Fibroblast of the conjunctiva (primary cell): ENCODE results near the gene SEPTIN7.
"Not testable (repeated sequence)": the region's sequence is repeated elsewhere in the genome, so short reads cannot be mapped to it uniquely, and the experiment has no call there.

Experiments used
- DNase-seq: peaks from one replicate; pipeline ENCODE4 v3.0.0-alpha.2; 2010; ENCODE audit warnings: low read depth

SEPTIN7 gene

DNA sequence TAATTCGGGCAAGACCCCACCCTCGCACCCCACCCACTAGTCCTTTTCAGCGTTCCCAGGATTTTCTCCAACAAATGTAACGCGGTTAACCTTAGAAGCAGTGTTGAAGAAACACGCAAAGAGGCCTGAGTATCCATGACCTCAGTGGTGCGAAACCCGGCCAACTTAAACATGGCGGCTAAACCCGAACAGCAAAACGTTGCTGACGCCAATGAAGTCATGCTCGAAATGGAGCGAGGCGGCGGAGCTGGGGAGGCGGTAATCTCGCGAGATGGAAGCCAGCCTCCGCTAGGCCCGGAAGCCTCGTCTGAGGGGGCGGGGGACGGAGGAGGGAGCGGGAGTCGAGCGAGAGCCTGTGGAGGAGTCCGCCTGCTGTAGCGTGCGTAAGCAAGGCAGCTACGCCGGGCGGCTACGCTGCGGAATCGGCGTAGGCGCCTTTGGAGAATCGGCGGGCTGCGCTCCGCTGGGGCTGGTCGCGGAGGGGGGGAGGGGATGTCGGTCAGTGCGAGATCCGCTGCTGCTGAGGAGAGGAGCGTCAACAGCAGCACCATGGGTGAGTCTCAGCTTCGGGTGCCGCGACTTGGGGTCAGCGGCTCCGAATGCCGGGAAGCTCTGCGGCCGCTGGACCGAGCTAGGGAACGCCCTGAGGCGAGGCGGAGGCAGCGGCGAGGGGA lies at the start of gene SEPTIN7:
Gene SEPTIN7, plus strand, starts transcription at position 340 of the 674 bp plus-strand sequence. Its CDS starts 153 bp downstream, at position 493.
- peak; percentile 98 for DNase-seq

DNA sequence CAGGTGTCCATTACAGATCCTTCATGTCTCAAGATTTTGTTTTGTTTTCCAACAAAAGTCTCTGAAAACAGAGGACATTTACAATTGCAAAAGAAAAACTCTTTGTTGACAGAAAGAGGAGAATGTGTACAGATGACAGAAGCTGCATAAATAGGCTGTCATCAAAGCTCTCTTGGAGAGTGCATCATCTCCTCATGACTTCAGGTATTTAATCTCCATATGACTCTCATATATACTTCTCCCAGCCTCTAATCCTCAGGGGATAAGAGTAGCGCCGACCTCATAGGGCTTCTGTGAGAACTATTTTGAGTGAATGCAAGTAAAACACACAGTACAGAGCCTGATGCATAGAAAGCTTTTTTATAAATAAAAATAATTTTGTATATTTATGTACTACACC lies 48.1 kb upstream of the SEPTIN7 start:
- no peak for DNase-seq

DNA sequence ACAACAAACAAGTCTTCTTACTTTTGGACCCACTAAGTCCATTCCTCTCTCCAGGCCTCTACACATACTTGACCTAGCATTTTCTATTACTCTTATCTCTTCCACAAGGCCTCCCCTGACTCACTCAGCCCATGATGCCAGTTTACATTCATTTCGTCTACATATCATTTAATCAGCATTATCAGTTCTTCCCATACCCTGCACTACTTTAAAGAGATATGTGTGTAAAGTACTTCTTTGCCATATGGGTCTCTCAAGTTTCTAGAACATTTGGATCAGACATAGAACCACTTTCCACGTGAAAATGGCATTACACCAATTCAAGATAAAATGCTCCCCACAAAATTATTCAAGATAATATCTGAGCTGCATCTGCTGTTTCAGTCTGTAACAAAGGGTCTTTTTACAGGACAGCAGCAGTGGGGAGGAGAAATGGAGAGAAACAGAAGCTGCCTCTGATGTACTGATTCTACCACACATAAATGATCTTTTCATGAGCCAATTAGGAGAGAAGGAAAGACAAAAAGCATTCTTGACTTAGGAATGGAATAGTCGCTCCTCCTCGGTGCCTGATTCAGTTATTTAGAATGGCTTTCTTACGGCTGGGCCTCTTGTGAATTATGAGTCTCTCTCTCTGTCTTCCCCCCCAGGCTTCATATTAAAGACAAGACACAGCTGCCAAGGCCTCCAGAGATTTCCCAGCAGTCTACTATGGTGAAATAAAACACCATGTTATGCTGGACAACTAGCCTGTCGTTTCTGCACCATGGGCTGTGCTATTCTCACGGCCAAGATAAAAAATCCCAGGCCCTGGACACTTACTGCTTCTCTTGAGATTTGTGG lies 46.9 kb upstream of the SEPTIN7 start:
- DNase-seq, result no peak

- DNase-seq, result no peak
These were observed 46.1 kb upstream of the SEPTIN7 start for GRCh38 chr7:35754741-35755140.

- no peak for DNase-seq
These were observed 45.1 kb upstream of the SEPTIN7 start for GRCh38 chr7:35755711-35756110.

- not testable (repeated sequence) for DNase-seq
These were observed 44.4 kb upstream of the SEPTIN7 start for GRCh38 chr7:35756453-35756852.

DNA sequence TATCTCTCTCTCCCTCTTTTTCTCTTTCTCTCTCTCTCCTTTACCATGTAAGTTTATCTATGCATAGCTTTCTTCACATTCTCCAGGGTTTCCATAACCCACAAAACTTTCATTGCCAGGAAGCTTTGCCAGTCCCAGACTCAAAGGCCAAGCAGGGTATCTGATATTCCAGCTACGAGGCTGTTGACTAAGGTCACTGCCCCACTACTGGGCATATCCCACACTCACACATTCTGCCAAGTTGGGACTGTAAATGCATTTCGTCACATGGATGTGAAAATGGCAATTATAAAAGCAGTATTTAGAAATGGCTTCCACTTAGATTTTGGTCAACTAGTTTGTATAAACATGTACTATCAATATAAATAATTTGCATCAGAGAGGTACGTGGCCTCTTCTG lies 43.3 kb upstream of the SEPTIN7 start:
- no peak for DNase-seq

DNA sequence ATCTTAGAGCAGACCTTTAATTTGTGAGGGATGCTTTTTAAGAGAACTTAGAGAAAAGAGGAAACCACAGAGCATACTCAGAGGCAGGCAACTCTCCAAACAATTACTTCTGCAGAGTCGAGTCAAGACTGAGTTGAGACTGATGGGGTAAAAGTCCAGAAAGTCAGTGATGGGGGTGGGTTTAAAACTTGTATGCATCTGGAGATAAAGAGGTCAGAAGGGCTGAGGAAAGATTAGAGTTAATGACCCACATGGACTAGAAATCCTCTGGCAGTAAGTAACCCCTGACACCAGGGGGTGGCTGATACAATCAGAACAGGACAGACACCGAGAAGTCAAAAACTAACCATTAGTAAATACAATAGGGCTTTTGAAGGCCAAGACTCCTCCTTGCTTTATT lies 42.4 kb upstream of the SEPTIN7 start:
- DNase-seq, result no peak

- DNase-seq, result no peak
These were observed 40.6 kb upstream of the SEPTIN7 start for GRCh38 chr7:35760143-35760745.

DNA sequence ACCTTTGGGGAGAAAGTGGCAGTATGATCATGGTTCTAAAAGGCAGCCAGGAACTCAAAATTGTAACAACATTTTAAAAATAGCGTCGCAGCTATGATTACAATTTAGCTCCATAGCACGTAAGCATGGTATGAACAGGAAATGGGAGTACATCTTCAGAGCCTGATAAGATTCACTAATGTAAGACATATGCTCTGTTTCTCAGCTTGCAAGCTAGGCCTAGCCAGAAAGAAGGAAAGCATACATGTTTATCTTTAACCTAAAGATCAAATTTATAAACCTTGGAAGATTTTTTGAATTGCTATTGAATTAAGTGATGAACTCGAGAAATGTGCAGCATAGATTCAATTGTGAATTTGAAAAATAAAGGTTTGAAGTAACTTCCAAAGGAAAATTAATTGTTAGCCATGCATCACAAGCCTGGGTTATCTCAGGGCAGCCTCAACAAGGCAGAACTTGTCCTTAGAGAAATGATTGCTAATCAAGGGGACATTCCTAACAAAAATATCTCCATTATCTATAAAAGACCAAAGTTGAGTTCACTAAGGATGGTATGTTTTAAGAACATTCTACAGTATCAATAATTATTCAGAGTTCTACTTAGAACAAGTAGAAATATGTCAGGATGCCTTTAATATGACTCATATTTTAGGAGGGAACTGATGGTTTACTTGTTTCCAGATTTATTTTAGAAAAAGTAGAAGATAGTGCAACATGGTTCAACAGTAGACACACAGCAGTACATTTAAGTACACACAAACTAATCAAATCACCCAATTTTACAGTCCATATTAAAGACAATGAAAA lies 38.8 kb upstream of the SEPTIN7 start:
- no peak for DNase-seq

DNA sequence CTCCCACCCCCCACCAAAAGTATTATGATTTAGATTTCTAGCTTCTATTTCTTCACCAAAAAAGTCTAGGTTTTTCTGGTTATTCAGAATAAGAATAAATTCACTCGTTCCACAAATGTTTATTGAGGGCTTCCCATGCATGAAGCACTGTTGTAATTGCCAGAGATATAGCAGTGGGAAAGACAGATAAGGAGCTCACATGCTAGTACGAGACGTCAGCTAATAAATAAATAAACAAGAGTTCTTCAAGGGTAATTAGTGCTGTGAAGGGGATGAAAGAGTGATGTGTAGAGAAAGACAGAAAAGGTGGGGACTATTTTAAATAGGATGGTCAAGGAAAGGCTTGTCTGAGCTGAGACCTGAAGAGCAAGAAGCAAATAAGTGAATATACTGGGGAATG lies 38.1 kb upstream of the SEPTIN7 start:
- no peak for DNase-seq

DNA sequence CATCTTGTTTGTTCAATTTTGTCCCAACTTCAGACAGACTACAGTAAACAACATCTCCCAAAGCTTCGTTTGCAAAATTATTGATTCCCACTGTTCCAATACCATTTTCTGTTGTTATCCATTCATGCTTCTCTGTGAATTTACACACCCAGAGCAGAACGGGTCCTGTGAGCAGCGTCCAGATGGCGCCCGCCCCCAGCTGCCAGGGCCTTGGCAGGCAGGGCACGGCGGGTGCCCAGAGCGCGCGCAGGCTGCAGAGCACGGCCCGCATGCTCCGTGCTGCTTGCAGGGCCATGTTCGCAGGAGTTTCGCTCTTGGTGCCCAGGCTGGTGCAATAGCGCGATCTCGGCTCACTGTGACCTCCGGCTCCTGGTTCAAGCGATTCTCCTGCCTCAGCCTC lies 32.5 kb upstream of the SEPTIN7 start:
- DNase-seq, result no peak

- DNase-seq, result no peak
These were observed 29.1 kb upstream of the SEPTIN7 start for GRCh38 chr7:35771776-35772175.

- no peak for DNase-seq
These were observed 26.9 kb upstream of the SEPTIN7 start for GRCh38 chr7:35773994-35774393.

- no peak for DNase-seq
These were observed 24.2 kb upstream of the SEPTIN7 start for GRCh38 chr7:35776686-35777085.

- no peak for DNase-seq
These were observed 23.7 kb upstream of the SEPTIN7 start for GRCh38 chr7:35777121-35777520.

DNA sequence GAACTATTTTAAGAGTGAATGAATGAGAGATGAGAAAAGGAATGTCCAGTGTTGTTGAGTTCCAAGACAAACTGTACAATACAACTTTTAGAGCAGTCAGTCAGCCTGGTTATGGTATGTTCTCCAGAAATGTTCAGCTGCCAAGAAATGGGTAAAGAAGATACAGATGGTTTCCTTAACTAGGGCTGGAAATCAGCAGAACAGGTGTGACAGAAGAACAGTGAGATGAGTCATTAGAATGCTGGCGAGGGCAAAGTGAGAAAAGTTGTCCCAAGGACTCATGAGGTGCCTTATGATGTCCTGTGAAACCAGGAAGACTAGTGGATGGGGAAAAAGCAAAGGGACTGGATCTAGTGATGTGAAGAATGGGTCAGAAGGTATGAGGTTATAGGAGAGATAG lies 20.8 kb upstream of the SEPTIN7 start:
- no peak for DNase-seq

- peak; percentile 20 for DNase-seq
These were observed 19.6 kb upstream of the SEPTIN7 start for GRCh38 chr7:35781200-35781701.

DNA sequence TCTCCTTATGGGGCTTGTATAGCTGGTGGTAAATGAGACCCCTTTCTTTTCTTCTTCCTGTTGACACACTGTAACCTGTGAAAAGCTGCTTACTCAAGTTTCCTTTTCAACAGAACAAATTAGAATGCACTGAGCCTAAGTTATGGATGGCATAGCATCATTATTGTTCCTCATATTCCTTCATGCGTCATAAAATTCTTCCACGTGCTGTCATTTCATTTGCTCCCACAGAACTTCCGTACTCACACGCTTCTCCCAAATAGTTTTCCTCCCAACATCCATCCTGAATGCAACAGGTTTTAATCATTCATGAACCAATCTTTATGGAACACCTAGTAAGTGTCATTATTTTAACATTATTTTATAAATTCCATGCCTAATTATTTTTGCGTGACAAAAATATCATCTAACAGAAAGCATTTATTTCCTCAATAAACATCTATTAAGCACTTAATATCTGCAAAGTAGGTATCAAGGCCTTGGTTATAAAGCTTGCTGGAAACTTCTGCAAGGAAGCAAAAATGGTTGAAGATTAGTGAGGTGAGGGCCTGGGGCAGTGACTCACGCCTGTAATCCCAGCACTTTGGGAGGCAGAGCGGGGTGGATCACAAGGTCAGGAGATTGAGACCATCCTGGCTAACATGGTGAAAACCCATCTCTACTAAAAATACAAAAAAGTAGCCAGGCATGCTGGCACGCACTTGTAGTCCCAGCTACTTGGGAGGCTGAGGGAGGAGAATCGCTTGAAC lies 18.9 kb upstream of the SEPTIN7 start:
- no peak for DNase-seq

- DNase-seq, result no peak
These were observed 16.5 kb upstream of the SEPTIN7 start for GRCh38 chr7:35784332-35784731.

- DNase-seq, result no peak
These were observed 15.6 kb upstream of the SEPTIN7 start for GRCh38 chr7:35785250-35785649.
